Stomach (tissue), 4 donors: ENCODE results near the gene REG4.

ENCODE experiments used
- POLR2AphosphoS5 ChIP-seq, 3 donors: sonication (generic); formaldehyde crosslinking; IDR thresholded peaks; one replicate each; pipeline ENCODE4 v1.6.1; 2016; ENCODE audit warnings: antibody characterized with exemption in 3 of 3
- TF ChIP-seq, protein P1 (sequence below), 7 experiments: fragments of 450-650 bp in 4 of 7; fragments of 200-600 bp in 3 of 7; sonication (generic) in 3 of 7; IDR thresholded peaks; one replicate each; pipeline ENCODE4 v1.5.1; 2016 to 2019; ENCODE audit warnings: antibody characterized with exemption in 7 of 7, control low read depth in 2 of 7, mild to moderate bottlenecking in 1 of 7

DNA sequence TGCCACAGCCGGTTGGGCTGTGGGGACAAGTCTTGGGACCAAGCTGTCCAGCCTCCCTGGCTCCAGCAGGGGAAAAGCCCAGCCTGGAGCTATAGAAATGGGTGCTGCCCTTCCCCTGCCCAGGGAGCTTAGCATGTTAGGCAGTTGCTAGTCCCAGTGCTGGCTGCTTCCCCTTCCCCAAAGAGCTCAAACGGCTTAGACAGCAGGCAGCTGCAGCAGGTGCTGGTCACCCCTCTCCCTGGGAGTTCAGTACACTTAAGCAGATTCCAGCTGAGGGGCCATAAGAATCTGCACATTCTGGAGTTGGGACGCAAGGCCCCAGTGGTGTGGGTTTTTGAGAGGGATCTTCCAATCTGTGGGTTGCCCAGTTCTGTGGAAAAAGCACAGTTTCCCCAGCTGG, 11.1 kb upstream of the REG4 start:
- TF ChIP-seq, protein P1, sequence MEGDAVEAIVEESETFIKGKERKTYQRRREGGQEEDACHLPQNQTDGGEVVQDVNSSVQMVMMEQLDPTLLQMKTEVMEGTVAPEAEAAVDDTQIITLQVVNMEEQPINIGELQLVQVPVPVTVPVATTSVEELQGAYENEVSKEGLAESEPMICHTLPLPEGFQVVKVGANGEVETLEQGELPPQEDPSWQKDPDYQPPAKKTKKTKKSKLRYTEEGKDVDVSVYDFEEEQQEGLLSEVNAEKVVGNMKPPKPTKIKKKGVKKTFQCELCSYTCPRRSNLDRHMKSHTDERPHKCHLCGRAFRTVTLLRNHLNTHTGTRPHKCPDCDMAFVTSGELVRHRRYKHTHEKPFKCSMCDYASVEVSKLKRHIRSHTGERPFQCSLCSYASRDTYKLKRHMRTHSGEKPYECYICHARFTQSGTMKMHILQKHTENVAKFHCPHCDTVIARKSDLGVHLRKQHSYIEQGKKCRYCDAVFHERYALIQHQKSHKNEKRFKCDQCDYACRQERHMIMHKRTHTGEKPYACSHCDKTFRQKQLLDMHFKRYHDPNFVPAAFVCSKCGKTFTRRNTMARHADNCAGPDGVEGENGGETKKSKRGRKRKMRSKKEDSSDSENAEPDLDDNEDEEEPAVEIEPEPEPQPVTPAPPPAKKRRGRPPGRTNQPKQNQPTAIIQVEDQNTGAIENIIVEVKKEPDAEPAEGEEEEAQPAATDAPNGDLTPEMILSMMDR (IDR thresholded peaks at IDR 0.05): no peak
- no peak for TF ChIP-seq POLR2AphosphoS5 (IDR thresholded peaks at IDR 0.05)
